H9 (cell line): ENCODE results near the gene PAIP2. TPM values are rescaled to one million over a fixed set of nuclear protein-coding genes. Genes with fewer than 3 reads are reported as not detected.
A peak's percentile ranks its signal among the peaks of the same experiment; 100 is the strongest.

Experiments used
- DNase-seq: peaks from one replicate; pipeline ENCODE4 v3.0.0-alpha.2; 2017
- H2AFZ ChIP-seq: one replicate; pipeline ENCODE4 v1.6.1; 2013; ENCODE audit warnings: mild to moderate bottlenecking, low read length, control low read depth, moderate library complexity
- H2AK5ac ChIP-seq: 2 replicates; pipeline ENCODE4 v1.6.1; 2013; ENCODE audit warnings: low read length, control low read depth, mixed read lengths; ENCODE audit not compliant: insufficient read length
- H2BK120ac ChIP-seq: one replicate; pipeline ENCODE4 v1.6.1; 2013; ENCODE audit warnings: low read depth, mild to moderate bottlenecking, low read length, control low read depth, inconsistent platforms; ENCODE audit not compliant: poor library complexity, severe bottlenecking
- H2BK12ac ChIP-seq: 2 replicates; pipeline ENCODE4 v1.6.1; 2013; ENCODE audit warnings: low read length, control low read depth, mixed read lengths, low read depth; ENCODE audit not compliant: insufficient read length
- H2BK15ac ChIP-seq: 2 replicates; pipeline ENCODE4 v1.6.1; 2013; ENCODE audit warnings: low read depth, low read length, control low read depth
- H2BK20ac ChIP-seq: one replicate; pipeline ENCODE4 v1.6.1; 2013; ENCODE audit warnings: low read depth, mild to moderate bottlenecking, low read length, control low read depth, inconsistent platforms; ENCODE audit not compliant: poor library complexity, severe bottlenecking
- H2BK5ac ChIP-seq: 2 replicates; pipeline ENCODE4 v1.6.1; 2013; ENCODE audit warnings: low read length, control low read depth, mixed read lengths; ENCODE audit not compliant: insufficient read length
- H3K14ac ChIP-seq: 2 replicates; pipeline ENCODE4 v1.6.1; 2013; ENCODE audit warnings: low read length, control low read depth; ENCODE audit not compliant: insufficient read depth
- H3K18ac ChIP-seq: 2 replicates; pipeline ENCODE4 v1.6.1; 2013; ENCODE audit warnings: low read depth, mild to moderate bottlenecking, mixed read lengths, low read length, control low read depth; ENCODE audit not compliant: insufficient read length
- H3K23ac ChIP-seq: 2 replicates; pipeline ENCODE4 v1.6.1; 2013; ENCODE audit warnings: low read length, control low read depth, mixed read lengths, low read depth; ENCODE audit not compliant: insufficient read length
- H3K23me2 ChIP-seq: 2 replicates; pipeline ENCODE4 v1.6.1; 2013; ENCODE audit warnings: low read depth, mild to moderate bottlenecking, mixed read lengths, low read length, control low read depth; ENCODE audit not compliant: insufficient read length, poor library complexity, severe bottlenecking
- H3K27ac ChIP-seq: 2 replicates; pipeline ENCODE4 v1.5.1; 2013; ENCODE audit warnings: low read length, control low read depth, mixed read lengths, low read depth; ENCODE audit not compliant: insufficient read length
- H3K27me3 ChIP-seq: 2 replicates; pipeline ENCODE4 v1.6.1; 2013; ENCODE audit warnings: low read length, control low read depth, inconsistent platforms; ENCODE audit not compliant: insufficient read depth
- H3K4ac ChIP-seq: 2 replicates; pipeline ENCODE4 v1.6.1; 2013; ENCODE audit warnings: low read depth, mild to moderate bottlenecking, control low read depth, inconsistent platforms, low read length, moderate library complexity
- H3K4me1 ChIP-seq: 2 replicates; pipeline ENCODE4 v1.6.1; 2013; ENCODE audit warnings: low read length, control low read depth, inconsistent platforms; ENCODE audit not compliant: insufficient read depth
- H3K4me2 ChIP-seq: 2 replicates; pipeline ENCODE4 v1.6.1; 2013; ENCODE audit warnings: low read length, control low read depth, mixed read lengths; ENCODE audit not compliant: insufficient read length, insufficient read depth
- H3K56ac ChIP-seq: 2 replicates; pipeline ENCODE4 v1.6.1; 2013; ENCODE audit warnings: low read depth, mild to moderate bottlenecking, mixed read lengths, low read length, control low read depth; ENCODE audit not compliant: insufficient read length
- H3K79me1 ChIP-seq: 2 replicates; pipeline ENCODE4 v1.6.1; 2013; ENCODE audit warnings: low read depth, mild to moderate bottlenecking, moderate library complexity, low read length, control low read depth, inconsistent platforms; ENCODE audit not compliant: insufficient read depth, poor library complexity, severe bottlenecking
- H3K79me2 ChIP-seq: 2 replicates; pipeline ENCODE4 v1.6.1; 2013; ENCODE audit warnings: low read length, control low read depth, inconsistent platforms; ENCODE audit not compliant: insufficient read depth
- H3K9ac ChIP-seq: 2 replicates; pipeline ENCODE4 v1.6.1; 2013; ENCODE audit warnings: low read length, control low read depth, mixed read lengths; ENCODE audit not compliant: insufficient read length; ENCODE audit errors: extremely low read depth
- H3K9me3 ChIP-seq: one replicate; pipeline ENCODE4 v1.6.1; 2013; ENCODE audit warnings: low read depth, low read length, inconsistent platforms; ENCODE audit not compliant: control insufficient read depth
- H3T11ph ChIP-seq: one replicate; pipeline ENCODE4 v1.6.1; 2013; ENCODE audit warnings: mild to moderate bottlenecking, low read length, control low read depth, inconsistent platforms
- H4K20me1 ChIP-seq: one replicate; pipeline ENCODE4 v1.6.1; 2013; ENCODE audit not compliant: control insufficient read depth, insufficient read length, insufficient read depth
- H4K5ac ChIP-seq: 2 replicates; pipeline ENCODE4 v1.6.1; 2013; ENCODE audit warnings: low read depth, mild to moderate bottlenecking, mixed read lengths, low read length, control low read depth; ENCODE audit not compliant: insufficient read length
- H4K8ac ChIP-seq: replicated peaks from 2 replicates; pipeline ENCODE4 v1.6.1; 2013; ENCODE audit warnings: low read length, control low read depth, mixed read lengths, low read depth; ENCODE audit not compliant: insufficient read length
- H4K91ac ChIP-seq: 2 replicates; pipeline ENCODE4 v1.6.1; 2013; ENCODE audit warnings: low read depth, mild to moderate bottlenecking, moderate library complexity, mixed read lengths, low read length, control low read depth; ENCODE audit not compliant: insufficient read length
- H3K27ac Mint-ChIP-seq, 3 experiments: 2 replicates in 2 of 3; 3 replicates in 1 of 3; pipeline ENCODE4 v1.8.0; 2020 to 2021; ENCODE audit warnings: mixed read lengths in 3 of 3, mild to moderate bottlenecking in 1 of 3, moderate library complexity in 1 of 3
- H3K27me3 Mint-ChIP-seq: 2 replicates; pipeline ENCODE4 v1.8.0; 2021; ENCODE audit warnings: low read depth, mild to moderate bottlenecking, moderate library complexity, mixed read lengths
- H3K36me3 Mint-ChIP-seq, 3 experiments: 2 replicates in 2 of 3; 3 replicates in 1 of 3; pipeline ENCODE4 v1.8.0; 2020 to 2021; ENCODE audit warnings: low read depth in 3 of 3, mixed read lengths in 3 of 3; ENCODE audit not compliant: insufficient read depth in 1 of 3
- H3K4me1 Mint-ChIP-seq, 2 experiments: 2 replicates each; pipeline ENCODE4 v1.8.0; 2020; ENCODE audit warnings: mixed read lengths in 2 of 2
- H3K4me3 Mint-ChIP-seq, 2 experiments: 2 replicates in 1 of 2; 3 replicates in 1 of 2; pipeline ENCODE4 v1.8.0; 2020 to 2021; ENCODE audit warnings: mild to moderate bottlenecking in 2 of 2, mixed read lengths in 2 of 2, moderate library complexity in 1 of 2
- H3K9me3 Mint-ChIP-seq, 2 experiments: 2 replicates in 1 of 2; 3 replicates in 1 of 2; pipeline ENCODE4 v1.8.0; 2020; ENCODE audit warnings: mild to moderate bottlenecking in 2 of 2, mixed read lengths in 2 of 2, moderate library complexity in 1 of 2
- CTCF ChIP-seq: fragments of 200-600 bp; sonication (generic); conservative IDR thresholded peaks from 3 replicates; pipeline ENCODE4 v1.8.0; 2021; ENCODE audit warnings: antibody characterized with exemption, mild to moderate bottlenecking
- WGBS: extraction: QIAGEN DNeasy Blood & Tissue Kit; methylation state at CpG from one replicate; pipeline ENCODE4 v1.1.7; 2013; ENCODE audit warnings: missing lambda C conversion rate, low lambda C conversion rate, mixed read lengths; ENCODE audit not compliant: insufficient read length; ENCODE audit errors: extremely low coverage; 5-methylcytosine and 5-hydroxymethylcytosine counted together
- total RNA-seq: library from RNA; stranded (reverse); gene quantifications from 2 replicates; pipeline ENCODE4 v1.2.1, GENCODE V29; 2021

PAIP2 gene
- total RNA-seq, 1 experiment from 2014 or later = 121 TPM

- Histone ChIP-seq H3K4me1 (no peaks in the 10 kb centered on the region; the same call in 1 of the 2 replicates), H3K56ac (no peak overlapping the region), H2AFZ (no peak overlapping the region), H3K27me3 (no peaks in the 10 kb centered on the region), H2BK12ac (no peak overlapping the region), H3K23me2 (no peaks in the 10 kb centered on the region), H3K23ac (no peak overlapping the region), H3K27ac (no peak overlapping the region), H4K5ac (no peak overlapping the region), H3K18ac (no peak overlapping the region), H3K79me2 (peaks cover 44% of the 10 kb centered on the region; the same call in 1 of the 2 replicates), H3K4me2 (no peak overlapping the region), H3K9ac (no peak overlapping the region), H2BK5ac (no peak overlapping the region), H2BK120ac (no peak overlapping the region), H4K91ac (no peak overlapping the region), H3K79me1 (peaks cover 2% of the 10 kb centered on the region), H2BK20ac (no peak overlapping the region), H3T11ph (no peak overlapping the region), H2AK5ac (no peak overlapping the region), H3K4ac (no peak overlapping the region), H4K20me1 (no peaks in the 10 kb centered on the region), H3K9me3 (no peaks in the 10 kb centered on the region), H2BK15ac (no peak overlapping the region), H4K8ac (no peak overlapping the region), H3K14ac (no peak overlapping the region)
- no peaks in the 10 kb centered on the region for H3K27me3 Mint-ChIP-seq
- peaks cover 32 to 42% of the 10 kb centered on the region in 2 experiments for H3K4me1 Mint-ChIP-seq
- peaks cover 27 to 52% (median 47%) of the 10 kb centered on the region in 3 experiments; a peak in 6 of 7 replicates for H3K36me3 Mint-ChIP-seq
- no peak for TF ChIP-seq CTCF
- H3K27ac Mint-ChIP-seq = peak overlapping the region in 1 of 3 experiments; percentile 80; a peak in 2 of 7 replicates
- no peaks in the 10 kb centered on the region for H3K9me3 Mint-ChIP-seq
- WGBS = no CpG with 5 or more reads among the region's 1 CpG
- no peak overlapping the region for H3K4me3 Mint-ChIP-seq
- no peak for DNase-seq
These were observed 27.4 kb upstream of the PAIP2 start for GRCh38 chr5:139314276-139314675.
